HG03103 (cell line): ENCODE results near the gene FAM168A.

ENCODE experiments used
- ATAC-seq: cut with Tn5 transposase; IDR thresholded peaks from one replicate; pipeline ENCODE4 v1.9.1; 2021; ENCODE audit warnings: low read depth; ENCODE audit not compliant: unreplicated experiment

Gene FAM168A

DNA sequence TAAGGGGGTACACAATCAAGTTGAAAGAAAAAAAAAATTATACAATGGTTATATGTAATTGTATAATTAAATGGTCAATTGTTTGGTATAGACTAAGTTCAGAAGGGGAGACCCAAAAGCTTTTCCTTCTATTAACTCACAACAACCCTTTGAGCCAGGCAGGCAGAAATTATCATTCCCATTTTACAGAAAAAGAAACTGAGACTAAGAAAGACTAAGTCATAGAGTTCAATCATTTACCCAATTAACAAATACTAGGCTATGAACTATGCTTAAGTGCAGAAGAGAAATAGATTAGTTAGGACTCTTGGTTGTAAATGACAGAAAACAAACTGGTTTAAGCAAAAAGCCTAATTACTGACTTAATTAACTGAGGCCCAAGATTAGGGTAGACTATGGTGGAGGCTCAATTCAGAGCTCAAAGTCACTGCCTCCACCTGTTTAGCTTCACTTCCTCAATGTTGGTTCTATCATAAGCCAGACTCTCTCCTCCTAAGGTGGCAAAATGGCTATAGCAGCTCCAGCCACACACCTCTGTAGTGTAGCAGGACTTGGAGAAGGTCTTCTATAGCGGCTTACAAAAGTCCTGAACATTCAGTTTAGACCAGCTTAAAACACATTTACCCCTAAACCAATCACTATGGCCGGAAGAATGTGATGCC, 34.2 kb downstream of the FAM168A start:
- no peak for ATAC-seq

DNA sequence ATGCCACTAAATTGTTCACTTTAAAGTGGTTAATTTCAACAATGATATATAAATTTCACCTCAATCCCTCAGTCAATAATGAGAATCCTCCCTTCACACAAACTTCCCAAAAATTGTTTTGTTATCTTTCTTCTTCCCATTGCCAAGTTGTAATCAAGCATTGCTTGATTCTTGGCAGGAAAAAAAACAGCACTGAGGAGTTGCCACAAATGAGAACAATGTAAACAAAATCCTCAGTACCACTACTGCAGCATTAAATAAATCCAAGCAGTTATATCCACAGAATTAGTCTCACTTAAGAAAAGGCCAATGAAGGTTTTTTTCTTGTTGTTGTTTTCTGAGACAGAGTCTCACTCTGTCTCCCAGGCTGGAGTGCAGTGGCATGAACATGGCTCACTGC, 38.2 kb downstream of the FAM168A start:
- ATAC-seq, result no peak

DNA sequence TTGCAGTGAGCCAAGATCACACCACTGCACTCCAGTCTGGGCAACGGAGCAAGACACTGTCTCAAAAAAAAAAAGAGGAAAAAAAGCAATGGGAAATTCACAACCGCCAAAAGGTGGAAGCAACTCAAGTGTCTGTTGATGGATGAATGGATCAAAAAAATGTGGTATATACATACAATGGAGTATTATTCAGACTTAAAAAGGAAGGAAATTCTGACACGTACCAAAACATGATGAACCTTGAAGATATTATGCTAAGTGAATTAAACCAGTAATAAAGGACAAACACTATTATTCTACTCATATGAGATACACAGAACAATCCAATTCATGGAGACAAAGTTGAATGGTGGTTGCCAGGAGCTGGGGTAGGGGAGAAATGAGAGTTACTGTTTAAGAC, 40.9 kb downstream of the FAM168A start:
- no peak for ATAC-seq

DNA sequence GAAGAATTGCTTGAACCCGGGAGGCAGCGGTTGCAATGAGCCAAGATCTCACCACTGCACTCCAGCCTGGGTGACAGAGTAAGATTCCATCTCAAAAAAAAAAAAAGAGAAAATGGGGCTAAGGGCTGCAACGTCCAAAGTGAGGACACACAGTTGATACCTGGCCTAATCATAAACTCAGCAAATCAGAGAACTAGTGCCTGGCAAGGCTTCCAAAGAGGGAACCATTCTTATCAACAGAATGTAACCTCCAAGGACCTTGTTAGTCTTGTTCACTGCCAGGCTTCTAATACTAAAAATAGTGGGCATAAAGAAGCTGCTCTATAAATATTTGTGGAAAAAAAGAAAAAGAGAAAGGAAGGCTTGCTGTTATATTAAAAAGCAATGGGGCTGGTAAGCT, 42.3 kb downstream of the FAM168A start:
- no peak for ATAC-seq

DNA sequence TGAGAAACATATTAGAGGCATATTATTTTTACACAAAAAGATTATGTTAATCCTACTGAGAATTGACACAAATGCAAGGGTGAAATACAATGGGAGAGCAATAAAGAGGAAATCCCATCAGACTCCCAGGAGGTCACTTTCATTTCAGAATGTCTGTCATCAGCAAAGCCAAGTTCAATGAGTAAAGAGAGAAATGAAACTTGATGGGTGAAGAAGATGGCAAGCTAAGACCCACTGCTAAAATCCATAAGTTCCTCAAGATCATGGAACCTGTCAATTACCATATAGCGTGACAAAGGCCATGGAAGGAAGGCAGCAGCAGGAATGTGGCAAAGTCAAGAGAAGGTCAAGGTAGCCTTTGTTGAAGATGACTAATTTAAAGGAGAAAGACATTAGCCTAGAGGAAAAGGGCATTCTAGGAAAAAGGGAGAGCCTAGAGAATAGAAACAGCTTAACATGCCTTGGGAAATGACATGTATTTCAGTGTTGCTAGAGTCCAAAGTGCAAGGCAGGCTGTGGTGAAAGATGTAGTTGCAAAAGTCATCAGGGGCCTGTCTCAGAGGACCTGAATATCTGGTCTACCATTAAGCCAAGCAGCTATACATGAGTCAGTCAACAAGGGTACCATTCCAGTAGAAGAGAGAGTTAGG, 43.1 kb downstream of the FAM168A start:
- ATAC-seq, result no peak

DNA sequence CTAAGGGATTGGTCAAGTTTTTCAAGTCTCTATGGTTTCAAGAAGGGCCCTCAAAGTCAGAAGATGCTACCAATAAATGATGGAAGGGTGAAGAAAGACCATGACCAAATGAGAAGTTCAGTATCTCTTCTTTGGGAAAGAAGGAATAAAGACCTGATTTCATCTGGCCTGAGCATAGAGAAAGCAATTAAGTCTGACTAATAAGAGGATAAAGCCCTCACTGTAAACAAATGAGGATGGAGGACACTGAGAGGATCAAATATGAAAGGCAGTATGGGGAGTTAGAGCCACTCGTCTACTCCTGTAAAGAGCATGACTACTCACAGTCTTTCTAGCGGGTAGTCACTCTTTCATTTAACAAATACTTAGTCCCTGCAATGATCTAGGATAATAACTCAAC, 44.6 kb downstream of the FAM168A start:
- no peak for ATAC-seq

DNA sequence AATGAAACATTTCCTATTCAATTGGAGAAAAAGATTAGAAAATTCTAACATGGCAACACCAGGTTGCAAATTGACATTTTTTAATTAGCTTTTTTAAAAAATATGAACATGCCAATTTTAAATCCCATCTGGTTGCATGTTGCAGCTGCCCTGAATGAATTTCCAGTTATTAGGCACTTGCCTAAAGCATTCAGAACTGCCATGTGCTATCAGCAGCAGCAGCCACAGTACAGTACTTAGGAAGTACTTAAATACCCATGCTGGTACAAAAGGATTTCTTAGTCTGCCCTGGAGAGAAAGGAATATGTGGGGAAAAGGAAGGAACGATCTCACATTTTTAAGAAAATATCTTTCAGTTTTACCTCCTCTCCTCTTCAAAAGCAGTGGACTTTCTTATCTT, 46.2 kb downstream of the FAM168A start:
- no peak for ATAC-seq

DNA sequence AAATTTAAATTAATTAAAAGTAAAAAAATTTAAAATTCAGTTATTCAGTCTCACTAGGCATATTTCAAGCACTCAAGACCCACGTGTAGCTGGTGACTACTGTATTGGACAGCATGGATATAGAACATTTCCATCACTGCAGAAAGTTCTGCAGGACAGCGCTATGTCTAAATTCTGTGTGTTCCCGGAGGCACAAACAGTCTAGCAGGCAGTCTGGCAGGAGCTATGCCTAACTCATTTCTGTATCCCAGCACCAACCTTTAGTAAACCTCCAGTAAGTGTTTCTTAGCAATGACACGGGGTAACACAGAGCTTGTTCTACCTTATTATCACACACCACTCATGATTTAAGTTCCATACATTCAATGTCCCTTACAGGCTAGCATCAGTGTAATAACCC, 48.5 kb downstream of the FAM168A start:
- ATAC-seq, result no peak

DNA sequence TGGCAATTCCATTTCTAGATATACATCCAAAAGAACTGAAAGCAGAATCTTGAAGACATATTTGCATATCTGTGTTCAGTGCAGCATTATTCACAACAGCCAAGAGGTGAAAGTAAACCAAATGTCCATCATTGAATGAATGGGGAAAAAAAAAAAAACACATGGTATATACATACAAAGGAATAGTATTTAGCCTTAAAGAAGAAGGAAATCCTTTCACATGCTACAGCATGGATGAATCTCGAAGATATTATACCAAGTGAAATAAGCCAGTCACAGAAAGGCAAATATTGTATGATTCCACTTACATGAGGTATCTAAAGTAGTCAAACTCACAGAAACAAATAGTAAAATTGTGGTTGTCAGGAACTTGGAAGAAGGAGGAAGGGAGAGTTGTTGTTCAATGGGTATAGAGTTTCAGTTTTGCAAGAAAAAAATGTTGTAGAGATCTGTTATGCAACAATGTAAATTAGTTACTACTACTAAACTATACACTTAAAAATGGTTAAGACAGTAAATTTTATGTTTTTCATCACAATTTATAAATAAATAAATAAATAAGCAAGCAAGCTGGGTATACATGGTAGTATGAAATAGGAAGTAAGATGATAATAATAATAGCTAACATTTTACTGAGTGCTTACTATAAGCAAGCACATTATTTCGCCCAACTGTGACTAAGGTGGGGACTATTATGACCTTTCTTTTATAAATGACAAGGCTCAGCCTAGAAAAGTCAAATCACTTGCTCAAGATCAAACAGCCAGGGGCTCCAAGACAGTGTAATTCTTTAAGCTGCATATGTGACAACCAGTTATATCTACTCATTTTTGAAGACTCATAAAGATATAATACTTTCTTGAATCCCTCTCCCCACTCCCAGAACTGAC, 50.0 kb downstream of the FAM168A start:
- ATAC-seq, result no peak

DNA sequence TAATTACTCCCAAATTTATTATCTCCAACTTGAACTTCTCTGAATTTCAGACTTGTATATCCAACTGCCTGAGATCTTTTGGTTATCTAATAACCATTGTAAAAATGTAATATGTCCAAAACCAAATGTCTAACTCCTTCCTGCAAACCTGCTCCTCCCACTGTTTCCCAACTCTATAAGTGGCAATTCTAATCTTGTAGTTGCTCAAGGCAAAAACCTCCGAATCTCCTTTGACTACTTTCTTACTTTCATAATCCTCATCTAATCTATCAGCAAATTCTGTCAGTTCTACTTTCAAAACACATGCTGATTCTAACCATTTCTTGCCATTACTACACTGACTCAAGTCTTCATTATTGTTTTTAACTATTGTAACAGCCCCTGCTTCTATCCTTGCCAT, 55.7 kb downstream of the FAM168A start:
- no peak for ATAC-seq

DNA sequence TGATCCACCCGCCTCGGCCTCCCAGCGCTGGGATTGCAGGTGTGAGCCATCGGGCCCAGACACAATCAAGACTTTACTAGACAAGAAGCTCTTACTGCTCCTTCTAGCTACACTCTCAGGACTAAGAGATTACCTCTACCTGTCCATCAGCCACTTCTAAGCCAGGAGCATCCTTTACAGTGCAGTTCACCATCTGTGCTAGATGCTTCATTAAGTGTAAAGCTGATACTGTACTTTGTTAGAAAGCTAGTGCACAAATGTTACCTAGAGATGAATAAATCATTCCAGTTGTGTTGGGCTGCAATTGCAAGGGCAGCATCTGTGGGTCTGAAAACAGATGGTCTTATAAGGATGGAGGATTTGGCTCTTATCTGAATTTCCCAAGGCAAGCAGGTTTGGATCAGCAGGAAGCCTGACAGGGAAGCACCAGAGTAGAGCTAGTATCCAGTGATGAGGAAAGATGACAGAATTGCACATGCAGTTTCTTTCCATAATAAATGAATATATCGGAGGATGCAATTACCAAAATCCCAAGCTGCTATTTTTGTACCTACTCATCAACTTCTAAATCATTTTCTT, 58.3 kb downstream of the FAM168A start:
- ATAC-seq, result no peak

DNA sequence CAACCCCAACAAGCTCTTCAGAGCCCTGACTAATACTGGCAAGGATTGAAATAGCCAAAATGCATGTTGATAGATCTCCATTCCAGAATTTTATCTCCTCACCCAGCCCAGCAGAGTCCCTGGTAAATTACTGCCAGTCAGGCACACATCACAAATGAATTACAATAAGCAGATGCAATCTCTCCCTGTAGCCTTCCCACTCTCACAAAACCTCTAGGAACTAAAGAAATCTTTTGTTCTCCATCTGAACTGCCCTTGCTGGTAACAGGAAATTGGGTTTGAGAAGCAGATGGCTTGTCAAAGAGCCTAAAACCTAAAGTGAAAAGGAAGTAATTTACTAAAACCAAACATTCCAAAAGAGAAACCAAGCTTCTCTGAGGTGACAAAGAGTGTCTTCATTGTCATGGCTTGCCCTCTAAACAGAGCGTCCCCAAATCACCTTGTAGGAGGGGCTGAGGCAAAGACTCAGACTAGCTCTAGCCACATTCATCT, 59.5 kb downstream of the FAM168A start:
- no peak for ATAC-seq

DNA sequence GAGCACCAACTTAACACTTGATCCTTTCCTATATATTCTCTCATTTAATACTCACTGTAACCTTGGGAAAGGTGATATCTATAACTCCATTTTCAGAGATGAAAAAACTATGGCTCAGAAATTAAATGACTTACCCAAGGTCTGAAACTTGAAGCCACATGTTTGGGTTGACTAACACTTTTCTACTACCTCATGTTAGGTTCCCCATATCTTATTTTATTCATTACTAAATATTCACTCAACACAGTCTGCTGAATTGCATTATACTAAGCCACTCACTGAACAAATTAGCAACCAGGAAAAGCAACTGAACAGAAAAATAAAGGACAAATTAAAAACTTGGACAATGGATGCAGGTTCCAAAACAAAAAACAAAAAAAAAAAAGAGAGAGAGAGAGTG, 59.9 kb downstream of the FAM168A start:
- no peak for ATAC-seq

DNA sequence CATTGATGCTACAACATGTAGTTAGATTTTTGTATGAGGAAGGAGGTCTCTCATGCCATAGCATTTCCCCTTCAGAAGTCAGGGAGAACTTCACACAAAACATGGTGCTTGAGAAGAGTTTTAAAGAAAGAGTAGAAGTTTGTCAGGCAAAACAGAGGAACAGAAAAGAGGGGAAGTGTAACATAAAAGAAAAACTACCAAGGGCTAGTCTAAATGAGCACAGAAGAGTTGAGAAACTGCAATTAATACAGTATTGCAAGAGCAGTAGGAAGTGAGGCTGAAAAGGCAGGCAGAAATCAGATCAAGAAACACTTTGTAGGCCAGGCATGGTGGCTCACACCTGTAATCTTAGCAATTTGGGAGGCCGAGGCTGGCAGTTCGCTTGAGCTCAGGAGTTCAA, 61.0 kb downstream of the FAM168A start:
- no peak for ATAC-seq

DNA sequence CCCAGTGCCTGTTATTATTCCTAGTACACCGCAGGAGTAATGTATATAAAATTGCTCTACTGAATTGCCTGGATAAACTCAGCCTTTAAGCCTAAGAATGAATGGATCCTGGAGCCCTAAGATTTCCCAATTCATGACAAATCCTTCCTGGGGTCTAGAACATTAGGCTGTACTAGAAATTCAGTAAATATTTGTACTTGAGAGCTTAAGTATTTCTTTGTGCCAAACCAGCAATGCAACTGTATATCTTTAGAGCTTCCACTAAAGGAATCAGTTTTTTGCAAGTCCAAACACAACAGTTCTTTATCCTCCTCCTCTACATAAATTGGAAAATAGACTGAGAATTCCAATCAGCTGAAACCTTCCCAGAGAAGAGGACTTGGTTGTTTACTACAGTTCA, 65.6 kb downstream of the FAM168A start:
- no peak for ATAC-seq

DNA sequence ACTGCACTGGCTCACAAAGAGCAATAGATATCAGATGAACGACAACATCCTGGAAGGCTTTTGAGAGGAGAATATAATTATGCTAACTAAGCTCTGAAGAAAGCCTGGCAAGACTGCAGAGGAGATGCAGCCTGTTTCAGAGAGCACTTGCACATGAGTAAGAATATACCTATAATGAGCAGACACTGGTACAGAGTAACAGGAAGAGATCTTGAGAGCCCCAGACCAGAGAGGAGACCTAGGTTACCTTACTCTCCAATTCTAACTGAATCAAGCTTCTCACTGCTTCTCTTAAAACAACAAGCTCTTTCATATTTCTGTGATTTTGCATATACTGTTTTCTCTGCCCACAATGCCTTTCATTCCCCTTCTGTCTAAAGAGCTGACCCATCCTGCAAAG, 66.5 kb downstream of the FAM168A start:
- ATAC-seq, result no peak

DNA sequence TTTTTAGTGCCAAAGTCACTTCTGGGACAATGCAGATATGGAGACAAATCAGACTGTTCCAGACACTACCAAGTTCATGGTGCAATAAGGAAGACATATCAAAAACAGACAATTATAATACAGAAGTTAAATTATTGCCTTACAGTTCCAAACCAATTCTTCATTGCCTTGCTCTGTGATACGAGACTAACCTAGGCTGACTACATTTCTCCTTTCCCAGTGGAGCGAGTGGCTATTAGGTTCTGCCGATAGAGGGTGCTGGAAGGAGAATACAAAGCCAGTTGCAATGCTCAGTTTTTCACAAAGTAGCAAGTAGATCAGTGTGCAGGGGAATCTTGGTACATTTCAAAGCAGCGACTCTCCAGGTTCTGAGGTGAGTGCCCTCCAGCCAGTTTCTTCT, 67.8 kb downstream of the FAM168A start:
- no peak for ATAC-seq

DNA sequence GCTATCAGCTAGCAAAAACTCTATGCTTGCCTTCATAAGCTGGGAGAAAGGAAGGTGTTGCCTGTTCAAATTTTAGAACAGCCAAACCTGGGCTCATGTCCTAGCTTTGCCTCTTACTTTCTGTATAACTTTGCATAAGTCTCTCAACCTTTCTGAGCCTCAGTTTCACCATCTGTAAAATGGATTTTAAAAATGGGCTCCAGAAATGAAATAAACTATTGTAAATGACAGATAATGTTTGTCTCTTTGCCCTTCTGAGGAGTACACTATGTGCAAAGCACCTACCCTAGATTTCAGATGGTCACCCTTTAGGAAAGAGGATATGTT, 68.7 kb downstream of the FAM168A start:
- ATAC-seq, result no peak

DNA sequence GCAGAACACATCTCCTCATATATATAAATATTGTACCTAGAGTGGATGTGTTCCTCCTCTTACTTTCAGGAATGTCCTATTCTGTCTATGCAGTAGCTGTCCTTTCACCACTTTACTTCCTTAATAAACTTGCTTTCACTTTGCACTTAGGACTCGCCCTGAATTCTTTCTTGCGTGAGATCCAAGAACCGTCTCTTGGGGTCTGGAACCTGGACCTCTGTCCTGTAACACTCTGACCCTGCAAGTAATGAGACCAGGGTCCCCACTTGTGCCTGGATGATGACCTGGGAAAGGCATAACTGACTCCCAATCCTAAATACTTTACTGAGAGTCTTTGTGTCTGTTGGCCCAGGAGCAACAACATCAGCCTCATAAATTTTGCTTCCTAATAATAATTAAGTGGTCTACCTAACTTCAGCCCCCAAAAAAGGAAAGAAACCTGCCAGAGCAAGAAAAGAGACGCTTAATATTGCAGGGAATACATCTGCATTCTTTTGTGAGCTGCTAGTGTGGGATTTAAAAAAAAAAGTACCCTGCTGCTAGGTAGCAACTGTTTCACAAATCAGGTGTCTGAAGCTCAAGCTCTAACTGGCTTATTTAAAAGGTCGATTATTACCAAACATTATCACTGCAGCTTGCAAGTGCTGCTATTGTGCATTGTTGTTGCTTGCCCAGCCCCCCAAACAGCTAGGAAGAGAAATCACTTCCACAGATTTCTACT, 69.3 kb downstream of the FAM168A start:
- ATAC-seq, result no peak

DNA sequence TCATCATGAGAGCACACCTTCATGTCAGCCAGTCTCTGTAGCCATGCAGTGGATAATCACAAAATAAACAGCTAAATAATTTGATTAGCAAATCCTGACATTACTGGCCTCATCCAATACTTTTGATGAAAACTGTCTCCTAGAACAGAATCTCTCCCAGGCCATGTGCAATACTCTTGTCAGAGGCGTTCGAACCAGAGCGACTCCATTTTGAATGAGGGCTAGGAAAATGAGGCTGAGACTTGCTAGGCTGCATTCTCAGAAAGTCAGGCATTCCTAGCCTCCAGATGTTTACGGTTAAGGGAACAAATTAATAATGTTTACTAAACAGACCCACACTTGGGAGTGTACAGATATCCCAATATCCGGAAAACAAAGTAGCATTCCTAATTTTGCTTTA, 69.9 kb downstream of the FAM168A start:
- no peak for ATAC-seq

DNA sequence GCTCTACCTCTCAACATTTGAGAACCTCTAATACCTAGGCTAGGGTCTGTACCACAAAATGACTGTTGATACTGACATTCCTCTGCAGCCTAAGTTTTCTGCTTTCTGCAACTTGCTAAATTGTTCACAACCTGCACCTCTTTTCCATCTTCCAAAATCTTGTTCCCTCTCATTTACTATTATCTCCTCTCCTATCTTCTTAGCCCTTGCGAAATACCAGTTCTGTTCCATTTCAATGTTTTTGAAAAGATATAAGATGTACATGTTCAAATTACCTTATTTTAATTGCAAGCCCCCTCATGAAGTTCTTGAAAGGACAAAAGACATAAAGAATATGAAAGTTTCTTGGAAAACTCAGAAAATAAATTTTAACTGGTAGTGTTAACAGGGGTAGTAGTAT, 72.3 kb downstream of the FAM168A start:
- ATAC-seq, result no peak
